ENCODE measurements around the gene PPP6R1. TPM values are rescaled to one million over a fixed set of nuclear protein-coding genes. Genes with fewer than 3 reads are reported as not detected.

The PPP6R1 gene
- total and polyA plus RNA-seq, 2 experiments from 2014 or later: 37.1 to 76.0 TPM

- Histone ChIP-seq H3K9me2 (replicated peaks; ENCODE audit: insufficient read depth) (no peaks in the 10 kb centered on the region), H3K4me3 (no peak overlapping the region), H3K27me3 (no peaks in the 10 kb centered on the region), H3K9me3 (ENCODE audit: low read depth) (no peaks in the 10 kb centered on the region), H4K20me1 (ENCODE audit: insufficient read depth, poor library complexity, severe bottlenecking) (peaks cover 95% of the 10 kb centered on the region), H2AFZ (no peak overlapping the region), H3K4me2 (no peak overlapping the region), H3K79me2 (peaks cover 81% of the 10 kb centered on the region), H3K36me3 (replicated peaks; ENCODE audit: insufficient read depth, low read depth) (no peaks in the 10 kb centered on the region), H3K4me1 (ENCODE audit: insufficient read depth) (no peaks in the 10 kb centered on the region), H3K27ac (no peak overlapping the region)
- no peak for DNase-seq (ENCODE audit: low spot score)
- no peak for TF ChIP-seq EZH2 (IDR thresholded peaks at IDR 0.05; ENCODE audit: borderline replicate concordance)
- no peak for TF ChIP-seq CTCF (IDR thresholded peaks at IDR 0.05; ENCODE audit: poor library complexity)
- TF ChIP-seq EZH2phosphoT487 (IDR thresholded peaks at IDR 0.05; ENCODE audit: low read depth, severe bottlenecking, unreplicated experiment): no peak
- WGBS (ENCODE audit: low lambda C conversion rate, missing lambda C conversion rate): 98% methylated on average over 11 of the region's 11 CpGs
These were observed 9.0 kb downstream of the PPP6R1 start for GRCh38 chr19:55249841-55250240.

- peaks cover 84% of the 10 kb centered on the region for H4K20me1 ChIP-seq (ENCODE audit: insufficient read depth, poor library complexity, severe bottlenecking)
- H3K9me2 ChIP-seq (replicated peaks; ENCODE audit: insufficient read depth): no peaks in the 10 kb centered on the region
- no peaks in the 10 kb centered on the region for H3K27me3 ChIP-seq
- 88% methylated on average over 9 of the region's 9 CpGs for whole genome bisulfite sequencing (ENCODE audit: low lambda C conversion rate, missing lambda C conversion rate)
- H3K9me3 ChIP-seq (ENCODE audit: low read depth): no peaks in the 10 kb centered on the region
- DNase-seq (ENCODE audit: low spot score): no peak
- no peak overlapping the region for H3K27ac ChIP-seq
- peaks cover 69% of the 10 kb centered on the region for H3K79me2 ChIP-seq
- TF ChIP-seq EZH2phosphoT487 (IDR thresholded peaks at IDR 0.05; ENCODE audit: low read depth, severe bottlenecking, unreplicated experiment) (no peak), CTCF (IDR thresholded peaks at IDR 0.05; ENCODE audit: poor library complexity) (no peak), EZH2 (IDR thresholded peaks at IDR 0.05; ENCODE audit: borderline replicate concordance) (no peak)
- H3K36me3 ChIP-seq (replicated peaks; ENCODE audit: insufficient read depth, low read depth): no peaks in the 10 kb centered on the region
- no peaks in the 10 kb centered on the region for H3K4me1 ChIP-seq (ENCODE audit: insufficient read depth)
- no peak overlapping the region for H3K4me2 ChIP-seq
- H2AFZ ChIP-seq: no peak overlapping the region
- no peak overlapping the region for H3K4me3 ChIP-seq
These were observed 10.1 kb downstream of the PPP6R1 start for GRCh38 chr19:55248704-55249103.

GRCh38 chr19:55248166-55248675 is 10.6 kb downstream of the PPP6R1 start:
- Histone ChIP-seq H3K4me3 (no peak overlapping the region), H3K27ac (no peak overlapping the region), H3K9me2 (replicated peaks; ENCODE audit: insufficient read depth) (no peaks in the 10 kb centered on the region), H4K20me1 (ENCODE audit: insufficient read depth, poor library complexity, severe bottlenecking) (peaks cover 79% of the 10 kb centered on the region), H2AFZ (no peak overlapping the region), H3K27me3 (no peaks in the 10 kb centered on the region), H3K36me3 (replicated peaks; ENCODE audit: insufficient read depth, low read depth) (no peaks in the 10 kb centered on the region), H3K4me2 (no peak overlapping the region), H3K79me2 (peaks cover 65% of the 10 kb centered on the region), H3K9me3 (ENCODE audit: low read depth) (no peaks in the 10 kb centered on the region), H3K4me1 (ENCODE audit: insufficient read depth) (no peaks in the 10 kb centered on the region)
- DNase-seq (ENCODE audit: low spot score): no peak
- WGBS (ENCODE audit: low lambda C conversion rate, missing lambda C conversion rate): 87% methylated on average over 10 of the region's 10 CpGs
- no peak for TF ChIP-seq EZH2phosphoT487 (IDR thresholded peaks at IDR 0.05; ENCODE audit: low read depth, severe bottlenecking, unreplicated experiment)
- TF ChIP-seq EZH2 (IDR thresholded peaks at IDR 0.05; ENCODE audit: borderline replicate concordance): no peak
- no peak for TF ChIP-seq CTCF (IDR thresholded peaks at IDR 0.05; ENCODE audit: poor library complexity)

Data from hepatocyte (in vitro differentiated cells).